ENCODE results near the gene AP1M2.
"Not testable (repeated sequence)": the region's sequence is repeated elsewhere in the genome, so short reads cannot be mapped to it uniquely, and the experiment has no call there.

AP1M2 gene

DNA sequence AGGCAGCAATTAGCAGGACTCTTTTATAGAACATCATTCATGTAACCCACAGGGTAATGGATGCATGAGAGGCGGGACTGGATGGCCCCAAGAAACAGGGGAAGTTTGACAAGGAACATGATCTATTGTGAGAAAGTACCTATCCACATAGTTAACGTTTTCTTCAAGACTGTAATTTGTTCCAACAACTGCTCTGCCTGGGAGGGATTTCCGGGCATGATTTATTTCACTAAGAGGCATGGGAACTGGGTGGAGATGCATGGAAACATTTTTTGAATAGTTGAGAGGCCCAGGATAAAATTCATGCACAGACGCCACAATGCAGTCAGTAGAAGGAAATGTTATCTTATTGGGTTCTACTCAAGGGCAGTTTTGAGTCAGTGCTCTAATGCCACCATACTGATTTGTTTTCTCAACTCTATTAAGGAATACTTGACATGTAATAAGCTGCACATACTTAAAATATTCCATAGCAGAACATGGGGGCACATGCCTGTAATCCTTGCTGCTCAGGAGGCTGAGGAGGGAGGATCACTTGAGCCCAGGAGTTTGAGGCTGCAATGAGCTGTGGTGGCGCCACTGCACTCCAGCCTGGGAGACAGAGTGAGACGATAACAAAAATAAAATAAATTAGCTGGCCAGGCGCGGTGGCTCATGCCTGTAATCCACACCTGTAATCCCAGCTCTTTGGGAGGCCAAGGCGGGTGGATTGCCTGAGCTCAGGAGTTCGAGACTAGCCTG is 53.3 kb downstream of the AP1M2 start:
- in situ Hi-C loops (cut with HindIII; ENCODE audit: low sequenced_read_pairs), result no loop called here
- no peak overlapping the region for H3K4me3 ChIP-seq (ENCODE audit: low read depth, low read length)
- DNase-seq (ENCODE audit: low read depth), result no peak
- TF ChIP-seq, protein P1, sequence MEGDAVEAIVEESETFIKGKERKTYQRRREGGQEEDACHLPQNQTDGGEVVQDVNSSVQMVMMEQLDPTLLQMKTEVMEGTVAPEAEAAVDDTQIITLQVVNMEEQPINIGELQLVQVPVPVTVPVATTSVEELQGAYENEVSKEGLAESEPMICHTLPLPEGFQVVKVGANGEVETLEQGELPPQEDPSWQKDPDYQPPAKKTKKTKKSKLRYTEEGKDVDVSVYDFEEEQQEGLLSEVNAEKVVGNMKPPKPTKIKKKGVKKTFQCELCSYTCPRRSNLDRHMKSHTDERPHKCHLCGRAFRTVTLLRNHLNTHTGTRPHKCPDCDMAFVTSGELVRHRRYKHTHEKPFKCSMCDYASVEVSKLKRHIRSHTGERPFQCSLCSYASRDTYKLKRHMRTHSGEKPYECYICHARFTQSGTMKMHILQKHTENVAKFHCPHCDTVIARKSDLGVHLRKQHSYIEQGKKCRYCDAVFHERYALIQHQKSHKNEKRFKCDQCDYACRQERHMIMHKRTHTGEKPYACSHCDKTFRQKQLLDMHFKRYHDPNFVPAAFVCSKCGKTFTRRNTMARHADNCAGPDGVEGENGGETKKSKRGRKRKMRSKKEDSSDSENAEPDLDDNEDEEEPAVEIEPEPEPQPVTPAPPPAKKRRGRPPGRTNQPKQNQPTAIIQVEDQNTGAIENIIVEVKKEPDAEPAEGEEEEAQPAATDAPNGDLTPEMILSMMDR (IDR thresholded peaks at IDR 0.05; ENCODE audit: low read depth, low read length, missing control alignments), result no peak

- DNase-seq (ENCODE audit: low read depth), result no peak
- TF ChIP-seq, protein P1 (IDR thresholded peaks at IDR 0.05; ENCODE audit: low read depth, low read length, missing control alignments), result no peak
- in situ Hi-C loops (cut with HindIII; ENCODE audit: low sequenced_read_pairs), result no loop called here
- H3K4me3 ChIP-seq (ENCODE audit: low read depth, low read length), result no peak overlapping the region
These were observed 54.7 kb downstream of the AP1M2 start for GRCh38 chr19:10532457-10532856.

DNA sequence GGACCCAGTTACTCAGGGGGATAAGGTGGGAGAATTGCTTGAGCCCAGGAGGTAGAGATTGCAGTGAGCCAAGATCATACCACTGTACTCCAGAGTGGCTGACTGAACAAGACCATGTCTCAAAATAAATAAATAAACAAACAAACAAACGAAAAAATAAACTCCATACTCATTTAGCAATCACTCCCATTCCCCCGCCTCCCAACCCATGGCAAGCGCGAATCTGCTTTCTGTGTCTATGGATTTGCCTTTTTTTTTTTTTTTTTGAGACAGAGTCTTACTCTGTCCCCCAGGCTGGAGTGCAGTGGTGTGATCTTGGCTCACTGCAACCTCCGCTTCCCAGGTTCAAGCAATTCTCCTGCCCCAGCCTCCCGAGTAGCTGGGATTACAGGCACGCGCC is 60.2 kb downstream of the AP1M2 start:
- DNase-seq (ENCODE audit: low read depth); H3K4me3 ChIP-seq (ENCODE audit: low read depth, low read length); in situ Hi-C loops (cut with HindIII; ENCODE audit: low sequenced_read_pairs): not testable (repeated sequence)

- TF ChIP-seq, protein P1 (IDR thresholded peaks at IDR 0.05; ENCODE audit: low read depth, low read length, missing control alignments), result no peak
- in situ Hi-C loops (cut with HindIII; ENCODE audit: low sequenced_read_pairs), result no loop called here
- no peak overlapping the region for H3K4me3 ChIP-seq (ENCODE audit: low read depth, low read length)
- DNase-seq (ENCODE audit: low read depth), result no peak
These were observed 61.5 kb downstream of the AP1M2 start for GRCh38 chr19:10525636-10526035.

DNA sequence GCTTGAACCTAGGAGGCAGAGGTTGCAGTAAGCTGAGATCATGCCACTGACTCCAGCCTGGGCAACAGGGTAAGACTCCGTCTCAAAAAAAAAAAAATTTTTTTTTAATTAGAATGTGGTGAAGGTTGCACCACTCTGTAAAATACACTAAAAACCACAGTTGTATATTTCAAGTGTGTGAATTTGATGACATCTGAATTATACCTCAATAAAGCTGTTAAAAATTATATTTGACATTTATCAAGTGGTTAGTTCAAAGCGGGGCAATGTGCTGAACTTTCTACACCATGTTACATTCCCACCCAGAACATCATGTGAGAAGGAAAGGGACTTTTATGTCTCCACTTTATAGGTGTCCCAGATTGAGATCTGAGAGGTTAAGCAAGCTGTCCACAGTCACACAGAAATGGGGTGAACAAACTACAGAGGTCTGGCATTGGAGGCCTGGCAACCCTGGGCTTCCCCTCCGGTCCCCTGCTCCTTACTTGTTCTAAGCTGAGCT is 63.9 kb downstream of the AP1M2 start:
- TF ChIP-seq, protein P1 (IDR thresholded peaks at IDR 0.05; ENCODE audit: low read depth, low read length, missing control alignments), result no peak

More for the DNA sequence above, 63.9 kb downstream of the AP1M2 start:
- H3K4me3 ChIP-seq (ENCODE audit: low read depth, low read length), result no peak overlapping the region
- DNase-seq (ENCODE audit: low read depth), result no peak
- in situ Hi-C loops (cut with HindIII; ENCODE audit: low sequenced_read_pairs), result no loop called here
